Stomach (tissue), 4 donors: ENCODE data around the gene P2RY1.

Source experiments
- EP300 ChIP-seq: sonication (generic); formaldehyde crosslinking; IDR thresholded peaks from one replicate; pipeline ENCODE4 v1.6.1; 2017; ENCODE audit warnings: antibody characterized with exemption
- POLR2A ChIP-seq, 4 donors: fragments of 450-650 bp; IDR thresholded peaks; one replicate each; pipeline ENCODE4 v1.6.1; 2016; ENCODE audit warnings: antibody characterized with exemption in 4 of 4, control low read depth in 2 of 4, mild to moderate bottlenecking in 1 of 4, moderate library complexity in 1 of 4
- POLR2AphosphoS5 ChIP-seq, 3 donors: sonication (generic); formaldehyde crosslinking; IDR thresholded peaks; one replicate each; pipeline ENCODE4 v1.6.1; 2016; ENCODE audit warnings: antibody characterized with exemption in 3 of 3
- TF ChIP-seq, protein P1 (sequence below), 7 experiments: fragments of 450-650 bp in 4 of 7; fragments of 200-600 bp in 3 of 7; sonication (generic) in 3 of 7; IDR thresholded peaks; one replicate each; pipeline ENCODE4 v1.5.1; 2016 to 2019; ENCODE audit warnings: antibody characterized with exemption in 7 of 7, control low read depth in 2 of 7, mild to moderate bottlenecking in 1 of 7

GRCh38 chr3:152786977-152787681 lies 47.8 kb upstream of the P2RY1 start:
- TF ChIP-seq, protein P1, sequence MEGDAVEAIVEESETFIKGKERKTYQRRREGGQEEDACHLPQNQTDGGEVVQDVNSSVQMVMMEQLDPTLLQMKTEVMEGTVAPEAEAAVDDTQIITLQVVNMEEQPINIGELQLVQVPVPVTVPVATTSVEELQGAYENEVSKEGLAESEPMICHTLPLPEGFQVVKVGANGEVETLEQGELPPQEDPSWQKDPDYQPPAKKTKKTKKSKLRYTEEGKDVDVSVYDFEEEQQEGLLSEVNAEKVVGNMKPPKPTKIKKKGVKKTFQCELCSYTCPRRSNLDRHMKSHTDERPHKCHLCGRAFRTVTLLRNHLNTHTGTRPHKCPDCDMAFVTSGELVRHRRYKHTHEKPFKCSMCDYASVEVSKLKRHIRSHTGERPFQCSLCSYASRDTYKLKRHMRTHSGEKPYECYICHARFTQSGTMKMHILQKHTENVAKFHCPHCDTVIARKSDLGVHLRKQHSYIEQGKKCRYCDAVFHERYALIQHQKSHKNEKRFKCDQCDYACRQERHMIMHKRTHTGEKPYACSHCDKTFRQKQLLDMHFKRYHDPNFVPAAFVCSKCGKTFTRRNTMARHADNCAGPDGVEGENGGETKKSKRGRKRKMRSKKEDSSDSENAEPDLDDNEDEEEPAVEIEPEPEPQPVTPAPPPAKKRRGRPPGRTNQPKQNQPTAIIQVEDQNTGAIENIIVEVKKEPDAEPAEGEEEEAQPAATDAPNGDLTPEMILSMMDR (IDR thresholded peaks at IDR 0.05) = no peak
- TF ChIP-seq EP300 (no peak), POLR2A (IDR thresholded peaks at IDR 0.05) (no peak), POLR2AphosphoS5 (IDR thresholded peaks at IDR 0.05) (no peak)
